Measurements from ENCODE around the gene CYTH1. TPM values are rescaled to one million over a fixed set of nuclear protein-coding genes. Genes with fewer than 3 reads are reported as not detected.

CYTH1 gene
- total RNA-seq, 2 donors from 2014 or later: 23.1 to 27.4 TPM

- Mint-ChIP-seq H3K27me3 (ENCODE audit: insufficient read depth) (no peaks in the 10 kb centered on the region), H3K36me3 (ENCODE audit: low read depth) (no peaks in the 10 kb centered on the region), H3K4me3 (no peak overlapping the region), H3K27ac (no peak overlapping the region), H3K4me1 (no peaks in the 10 kb centered on the region), H3K9me3 (no peaks in the 10 kb centered on the region)
- 92 to 100% methylated on average over 6 of the region's 6 CpGs for WGBS, 2 experiments (ENCODE audit: insufficient coverage in 1 of 2, insufficient read length in 1 of 2)
- Histone ChIP-seq H3K4me1 (ENCODE audit: control insufficient read depth, insufficient read depth, low read length) (no peaks in the 10 kb centered on the region), H3K27me3 (ENCODE audit: control insufficient read depth, insufficient read depth, low read length, poor library complexity, severe bottlenecking) (no peaks in the 10 kb centered on the region), H3K9ac (ENCODE audit: extremely low read depth, low read length, poor library complexity, severe bottlenecking) (no peak overlapping the region), H3K9me3 (ENCODE audit: control insufficient read depth, low read length) (no peaks in the 10 kb centered on the region), H3K27ac (ENCODE audit: low read depth, low read length) (no peak overlapping the region), H3K36me3 (ENCODE audit: control insufficient read depth, insufficient read depth, low read length) (no peaks in the 10 kb centered on the region), H3K4me3 (ENCODE audit: low read length) (no peak overlapping the region)
- DNase-seq: no peak
- TF ChIP-seq, protein P1, sequence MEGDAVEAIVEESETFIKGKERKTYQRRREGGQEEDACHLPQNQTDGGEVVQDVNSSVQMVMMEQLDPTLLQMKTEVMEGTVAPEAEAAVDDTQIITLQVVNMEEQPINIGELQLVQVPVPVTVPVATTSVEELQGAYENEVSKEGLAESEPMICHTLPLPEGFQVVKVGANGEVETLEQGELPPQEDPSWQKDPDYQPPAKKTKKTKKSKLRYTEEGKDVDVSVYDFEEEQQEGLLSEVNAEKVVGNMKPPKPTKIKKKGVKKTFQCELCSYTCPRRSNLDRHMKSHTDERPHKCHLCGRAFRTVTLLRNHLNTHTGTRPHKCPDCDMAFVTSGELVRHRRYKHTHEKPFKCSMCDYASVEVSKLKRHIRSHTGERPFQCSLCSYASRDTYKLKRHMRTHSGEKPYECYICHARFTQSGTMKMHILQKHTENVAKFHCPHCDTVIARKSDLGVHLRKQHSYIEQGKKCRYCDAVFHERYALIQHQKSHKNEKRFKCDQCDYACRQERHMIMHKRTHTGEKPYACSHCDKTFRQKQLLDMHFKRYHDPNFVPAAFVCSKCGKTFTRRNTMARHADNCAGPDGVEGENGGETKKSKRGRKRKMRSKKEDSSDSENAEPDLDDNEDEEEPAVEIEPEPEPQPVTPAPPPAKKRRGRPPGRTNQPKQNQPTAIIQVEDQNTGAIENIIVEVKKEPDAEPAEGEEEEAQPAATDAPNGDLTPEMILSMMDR (conservative IDR thresholded peaks at IDR 0.05): no peak
Measured at GRCh38 chr17:78771758-78772382, 10.2 kb downstream of the CYTH1 start.

DNA sequence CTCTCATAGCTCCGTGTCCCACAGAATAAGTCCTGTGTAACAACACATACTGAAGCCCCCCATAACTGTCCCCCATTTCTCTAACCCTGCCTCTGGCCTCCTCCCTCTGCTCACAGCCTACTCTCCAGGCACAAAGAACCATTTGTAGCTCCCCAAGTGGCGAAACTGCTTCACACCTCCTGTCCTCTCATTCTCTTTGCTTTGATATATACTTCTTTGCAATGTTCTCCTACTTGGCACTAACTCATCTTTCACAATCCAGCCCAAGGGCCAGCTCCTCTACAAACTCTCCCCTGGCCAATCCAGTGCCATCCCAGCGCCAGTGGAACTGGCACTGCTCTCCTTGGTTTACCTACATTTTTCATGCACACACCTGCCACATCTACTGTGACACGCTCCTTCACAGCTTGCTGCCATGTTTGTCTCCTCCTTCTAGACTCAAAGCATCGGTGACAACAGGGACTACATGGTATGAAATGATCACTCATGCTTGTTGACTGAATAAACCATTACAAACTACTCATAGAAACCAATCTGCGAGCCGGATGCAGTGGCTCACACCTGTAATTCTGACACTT lies 12.8 kb downstream of the CYTH1 start:
- no peaks in the 10 kb centered on the region for H3K36me3 Mint-ChIP-seq (ENCODE audit: low read depth)
- H3K27ac Mint-ChIP-seq: no peak overlapping the region
- Histone ChIP-seq H3K27ac (ENCODE audit: low read depth, low read length) (no peak overlapping the region), H3K9ac (ENCODE audit: extremely low read depth, low read length, poor library complexity, severe bottlenecking) (no peak overlapping the region), H3K36me3 (ENCODE audit: control insufficient read depth, insufficient read depth, low read length) (no peaks in the 10 kb centered on the region), H3K9me3 (ENCODE audit: control insufficient read depth, low read length) (no peaks in the 10 kb centered on the region), H3K27me3 (ENCODE audit: control insufficient read depth, insufficient read depth, low read length, poor library complexity, severe bottlenecking) (no peaks in the 10 kb centered on the region), H3K4me3 (ENCODE audit: low read length) (no peak overlapping the region), H3K4me1 (ENCODE audit: control insufficient read depth, insufficient read depth, low read length) (no peaks in the 10 kb centered on the region)
- 88 to 90% methylated on average over 7 of the region's 7 CpGs for WGBS, 2 experiments (ENCODE audit: insufficient coverage in 1 of 2, insufficient read length in 1 of 2)
- no peak overlapping the region for H3K4me3 Mint-ChIP-seq
- TF ChIP-seq, protein P1 (conservative IDR thresholded peaks at IDR 0.05): peak; percentile 57
- DNase-seq: peak; percentile 57
- no peaks in the 10 kb centered on the region for H3K9me3 Mint-ChIP-seq
- H3K4me1 Mint-ChIP-seq: no peaks in the 10 kb centered on the region
- H3K27me3 Mint-ChIP-seq (ENCODE audit: insufficient read depth): no peaks in the 10 kb centered on the region

DNA sequence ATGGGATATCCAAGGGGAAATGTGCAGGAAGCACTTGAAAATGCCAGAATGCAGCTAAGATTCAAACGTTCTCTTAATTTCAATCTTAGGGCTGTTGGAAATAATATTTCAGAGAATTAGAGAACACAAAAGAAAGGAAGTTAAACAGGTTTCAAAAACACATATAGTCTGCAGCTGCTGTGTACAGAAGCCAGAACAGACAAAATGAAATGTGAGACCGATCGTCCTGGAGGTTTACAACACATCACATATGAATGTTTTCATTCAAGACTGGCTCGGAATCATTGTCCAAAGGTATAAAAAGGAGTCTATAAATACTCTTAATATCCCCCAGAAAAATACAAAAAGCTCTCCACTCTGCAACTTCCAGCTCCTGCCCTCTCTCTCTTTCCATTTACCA lies 14.3 kb downstream of the CYTH1 start:
- no peak for DNase-seq
- Mint-ChIP-seq H3K36me3 (ENCODE audit: low read depth) (no peaks in the 10 kb centered on the region), H3K27me3 (ENCODE audit: insufficient read depth) (no peaks in the 10 kb centered on the region), H3K4me3 (no peak overlapping the region), H3K4me1 (no peaks in the 10 kb centered on the region), H3K27ac (no peak overlapping the region), H3K9me3 (no peaks in the 10 kb centered on the region)
- 93 to 100% methylated on average over 4 of the region's 4 CpGs for WGBS, 2 experiments (ENCODE audit: insufficient coverage in 1 of 2, insufficient read length in 1 of 2)
- H3K4me3 ChIP-seq (ENCODE audit: low read length): no peak overlapping the region
- H3K27ac ChIP-seq (ENCODE audit: low read depth, low read length): no peak overlapping the region
- H3K36me3 ChIP-seq (ENCODE audit: control insufficient read depth, insufficient read depth, low read length): no peaks in the 10 kb centered on the region
- H3K27me3 ChIP-seq (ENCODE audit: control insufficient read depth, insufficient read depth, low read length, poor library complexity, severe bottlenecking): no peaks in the 10 kb centered on the region
- TF ChIP-seq, protein P1 (conservative IDR thresholded peaks at IDR 0.05): no peak
- no peak overlapping the region for H3K9ac ChIP-seq (ENCODE audit: extremely low read depth, low read length, poor library complexity, severe bottlenecking)
- H3K9me3 ChIP-seq (ENCODE audit: control insufficient read depth, low read length): no peaks in the 10 kb centered on the region
- H3K4me1 ChIP-seq (ENCODE audit: control insufficient read depth, insufficient read depth, low read length): no peaks in the 10 kb centered on the region

Data from endodermal cell (in vitro differentiated cells).